Tibial nerve (tissue), 4 donors: Measurements from ENCODE around the gene HNF4A.

Experiments used
- EP300 ChIP-seq, 2 donors: sonication (generic); formaldehyde crosslinking; IDR thresholded peaks; one replicate each; pipeline ENCODE4 v1.6.1; 2017; ENCODE audit warnings: antibody characterized with exemption in 2 of 2, mild to moderate bottlenecking in 1 of 2
- POLR2A ChIP-seq, 2 donors: fragments of 450-650 bp; IDR thresholded peaks; one replicate each; pipeline ENCODE4 v1.6.1; 2017; ENCODE audit warnings: antibody characterized with exemption in 2 of 2, mild to moderate bottlenecking in 2 of 2, moderate library complexity in 2 of 2
- TF ChIP-seq, protein P1 (sequence below), 5 experiments: fragments of 200-600 bp in 3 of 5; fragments of 450-650 bp in 2 of 5; sonication (generic) in 3 of 5; IDR thresholded peaks; one replicate each; pipeline ENCODE4 v1.5.1; 2016 to 2019; ENCODE audit warnings: antibody characterized with exemption in 5 of 5, mild to moderate bottlenecking in 3 of 5, moderate library complexity in 2 of 5

DNA sequence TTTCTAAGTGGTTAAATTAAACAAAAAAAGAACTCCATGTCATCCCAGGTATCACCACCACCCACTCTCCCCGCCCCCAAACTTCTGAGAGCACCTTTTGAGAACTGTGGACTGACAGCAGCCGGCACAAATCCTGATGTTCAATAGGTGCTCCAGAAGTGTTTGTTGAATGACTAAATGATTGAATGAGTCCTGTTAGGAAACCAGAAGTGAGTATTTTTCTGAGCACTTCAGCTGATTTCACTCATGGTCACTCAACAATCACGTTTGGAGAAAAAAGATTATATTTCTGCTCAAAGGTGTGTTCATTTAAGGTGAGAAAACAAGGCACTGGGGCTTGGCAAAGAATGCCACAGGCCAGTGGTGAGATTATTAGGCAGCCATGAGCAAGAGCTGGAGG lies 6.2 kb upstream of the HNF4A start:
- TF ChIP-seq, protein P1, sequence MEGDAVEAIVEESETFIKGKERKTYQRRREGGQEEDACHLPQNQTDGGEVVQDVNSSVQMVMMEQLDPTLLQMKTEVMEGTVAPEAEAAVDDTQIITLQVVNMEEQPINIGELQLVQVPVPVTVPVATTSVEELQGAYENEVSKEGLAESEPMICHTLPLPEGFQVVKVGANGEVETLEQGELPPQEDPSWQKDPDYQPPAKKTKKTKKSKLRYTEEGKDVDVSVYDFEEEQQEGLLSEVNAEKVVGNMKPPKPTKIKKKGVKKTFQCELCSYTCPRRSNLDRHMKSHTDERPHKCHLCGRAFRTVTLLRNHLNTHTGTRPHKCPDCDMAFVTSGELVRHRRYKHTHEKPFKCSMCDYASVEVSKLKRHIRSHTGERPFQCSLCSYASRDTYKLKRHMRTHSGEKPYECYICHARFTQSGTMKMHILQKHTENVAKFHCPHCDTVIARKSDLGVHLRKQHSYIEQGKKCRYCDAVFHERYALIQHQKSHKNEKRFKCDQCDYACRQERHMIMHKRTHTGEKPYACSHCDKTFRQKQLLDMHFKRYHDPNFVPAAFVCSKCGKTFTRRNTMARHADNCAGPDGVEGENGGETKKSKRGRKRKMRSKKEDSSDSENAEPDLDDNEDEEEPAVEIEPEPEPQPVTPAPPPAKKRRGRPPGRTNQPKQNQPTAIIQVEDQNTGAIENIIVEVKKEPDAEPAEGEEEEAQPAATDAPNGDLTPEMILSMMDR (IDR thresholded peaks at IDR 0.05) = no peak
- no peak for TF ChIP-seq POLR2A (IDR thresholded peaks at IDR 0.05)
- no peak for TF ChIP-seq EP300 (IDR thresholded peaks at IDR 0.05)
